Skeletal muscle cell (primary cell): ENCODE measurements around the gene ZNF454.

ENCODE experiments used
- DNase-seq: peaks from one replicate; pipeline ENCODE4 v3.0.0-alpha.2; 2010; ENCODE audit warnings: low read depth
- H3K4me3 ChIP-seq: 2 replicates; pipeline ENCODE4 v1.5.1; 2011; ENCODE audit warnings: low read depth, mild to moderate bottlenecking, control low read depth, low read length, moderate library complexity

Gene ZNF454

GRCh38 chr5:178940569-178941360 lies at the start of gene ZNF454:
TSS of gene ZNF454 (plus strand) at chr5:178941198. CDS start at chr5:178942792, 1,594 bp downstream.
- DNase-seq = peak; percentile 88
- peak within 1 kb of the TSS; percentile 67 for H3K4me3 ChIP-seq

GRCh38 chr5:178895615-178896571 lies 45.1 kb upstream of the ZNF454 start, which contains the start of gene ZFP2:
TSS of gene ZFP2 (plus strand) at chr5:178895913. CDS start at chr5:178931314, 35,401 bp downstream.
- DNase-seq = peak; percentile 5
- peak within 1 kb of the TSS; percentile 81 for H3K4me3 ChIP-seq

GRCh38 chr5:178899289-178899688 lies 41.7 kb upstream of the ZNF454 start:
- DNase-seq = no peak

GRCh38 chr5:178902849-178903248 lies 38.1 kb upstream of the ZNF454 start:
- no peak for DNase-seq
- H3K4me3 ChIP-seq = no peak overlapping the region

More at GRCh38 chr5:178899289-178899688, 41.7 kb upstream of the ZNF454 start:
- no peak overlapping the region for H3K4me3 ChIP-seq

GRCh38 chr5:178931846-178932760 lies 8.9 kb upstream of the ZNF454 start:
- no peak for DNase-seq
- no peak overlapping the region for H3K4me3 ChIP-seq

- peak overlapping the region; percentile 67 for H3K4me3 ChIP-seq
- no peak for DNase-seq
These were observed 363 bp downstream of the ZNF454 start for GRCh38 chr5:178941361-178941760.

- DNase-seq = no peak
- H3K4me3 ChIP-seq = no peak overlapping the region
These were observed 24.6 kb downstream of the ZNF454 start for GRCh38 chr5:178965465-178966055.

DNA sequence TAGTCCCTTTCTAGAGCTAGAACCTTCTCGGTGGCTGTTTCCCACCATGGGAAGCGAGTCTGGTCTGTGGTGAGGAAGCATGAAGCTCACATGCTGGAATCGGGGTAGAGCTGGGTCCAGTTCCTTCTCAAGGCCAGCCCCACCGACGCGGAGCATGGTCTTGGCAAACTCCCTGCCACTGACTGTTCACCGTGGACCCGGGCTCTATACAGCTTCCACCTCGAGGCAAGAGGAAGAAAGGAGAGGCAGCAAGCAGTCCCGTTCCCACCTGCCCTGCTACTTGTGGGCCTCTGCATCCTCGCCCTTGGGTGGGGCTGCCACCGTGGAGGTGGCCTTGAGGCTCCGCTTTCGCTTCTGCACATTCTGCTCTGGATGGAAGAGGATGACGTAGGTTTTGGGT lies 40.4 kb downstream of the ZNF454 start:
- DNase-seq = no peak
- no peak overlapping the region for H3K4me3 ChIP-seq

DNA sequence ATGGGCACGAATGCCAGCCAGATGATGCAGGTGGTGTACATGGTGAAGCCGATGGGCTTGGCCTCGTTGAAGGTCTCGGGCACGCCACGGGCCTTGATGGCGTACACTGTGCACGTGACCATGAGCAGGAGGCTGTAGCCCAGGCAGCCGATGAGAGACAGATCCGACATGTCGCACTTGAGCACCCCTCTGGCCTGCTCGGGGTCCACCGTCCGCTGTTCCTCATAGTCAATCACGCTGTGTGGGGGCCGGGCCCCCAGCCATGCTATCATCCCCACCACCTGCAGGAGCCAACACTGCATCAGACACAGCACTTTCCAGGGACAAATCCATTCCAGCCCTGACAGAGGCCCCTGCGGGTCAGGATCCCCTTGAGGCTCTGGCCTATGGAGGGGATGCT lies 41.9 kb downstream of the ZNF454 start:
- no peak for DNase-seq
- no peak overlapping the region for H3K4me3 ChIP-seq

DNA sequence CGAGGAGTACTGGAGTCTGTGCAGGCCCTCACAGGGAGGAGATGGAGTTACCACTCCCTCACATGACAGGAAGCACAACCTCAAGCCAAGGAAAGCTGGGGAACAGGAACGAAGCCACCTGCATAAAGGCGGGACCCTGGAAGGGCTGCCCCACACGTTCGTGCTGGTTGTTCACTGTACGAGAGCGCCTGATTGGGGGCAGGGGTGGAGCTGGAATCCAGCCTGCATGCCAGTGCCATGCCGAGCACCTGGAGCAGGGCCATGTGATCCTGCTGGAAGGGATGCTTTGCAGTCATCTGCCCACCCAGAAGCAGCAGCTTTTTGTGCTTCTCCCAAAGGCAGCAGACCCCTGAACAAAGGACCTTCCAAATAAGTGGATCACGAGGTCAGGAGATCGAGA lies 42.7 kb downstream of the ZNF454 start:
- H3K4me3 ChIP-seq = no peak overlapping the region
- DNase-seq = no peak

- no peak overlapping the region for H3K4me3 ChIP-seq
These were observed 43.4 kb downstream of the ZNF454 start for GRCh38 chr5:178984145-178985072.

GRCh38 chr5:178986326-178986960 lies 45.4 kb downstream of the ZNF454 start:
- DNase-seq = no peak
- H3K4me3 ChIP-seq = no peak overlapping the region

More at GRCh38 chr5:178984145-178985072, 43.4 kb downstream of the ZNF454 start:
- DNase-seq = no peak

GRCh38 chr5:178988436-178989220 lies 47.6 kb downstream of the ZNF454 start:
- H3K4me3 ChIP-seq = no peak overlapping the region
- no peak for DNase-seq

- H3K4me3 ChIP-seq = no peak overlapping the region
- DNase-seq = no peak
These were observed 48.3 kb downstream of the ZNF454 start for GRCh38 chr5:178989311-178989710.

DNA sequence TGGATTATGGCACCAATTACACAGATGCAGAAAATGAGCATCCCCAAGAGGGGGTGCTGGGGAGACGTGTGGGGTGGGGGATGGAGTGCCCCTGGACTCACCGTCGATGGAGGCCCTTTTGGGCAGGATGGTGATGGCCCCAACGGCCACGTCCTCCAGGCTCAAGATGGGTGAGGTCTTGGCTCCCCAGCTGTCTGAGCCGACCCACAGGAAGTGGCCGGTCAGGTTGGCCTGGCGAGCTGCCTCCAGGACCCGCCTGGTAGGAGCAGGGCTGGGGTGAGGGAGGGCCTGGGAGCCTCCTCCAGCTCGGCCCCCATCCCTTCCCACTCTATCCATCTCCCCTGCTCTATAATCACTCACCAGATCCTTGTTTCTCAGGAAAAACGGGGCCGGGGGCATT lies 49.5 kb downstream of the ZNF454 start:
- DNase-seq = no peak
- H3K4me3 ChIP-seq = no peak overlapping the region
